ENCODE measurements around the gene NTRK2. TPM values are rescaled to one million over a fixed set of nuclear protein-coding genes. Genes with fewer than 3 reads are reported as not detected.

The NTRK2 gene
- polyA plus RNA-seq, 1 donor, result 1.2 TPM

DNA sequence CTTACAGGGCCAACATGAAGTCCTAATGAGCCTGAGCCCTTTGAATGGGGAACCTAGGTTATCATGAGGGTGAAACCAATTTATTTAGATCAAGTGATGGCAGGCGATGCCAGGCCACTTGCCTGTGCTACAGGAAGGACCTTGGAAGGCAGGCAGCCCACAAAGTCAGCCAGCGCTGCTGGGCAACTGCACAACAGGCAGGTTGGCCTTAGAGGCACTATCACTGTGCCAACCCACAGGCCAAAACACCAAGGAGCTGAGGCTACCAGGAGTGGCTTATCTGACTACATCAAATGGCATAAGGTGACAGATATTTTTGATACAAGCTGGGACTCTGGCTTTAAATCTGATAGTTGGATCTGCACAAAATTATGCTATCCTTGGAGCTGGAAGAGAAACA, 319.1 kb downstream of the NTRK2 start:
- Histone ChIP-seq H3K4me3 (ENCODE audit: low read length) (no peak overlapping the region), H3K36me3 (ENCODE audit: control insufficient read depth, insufficient read depth, low read length) (no peaks in the 10 kb centered on the region), H3K27me3 (ENCODE audit: control insufficient read depth, insufficient read depth, low read length) (peaks cover 9% of the 10 kb centered on the region), H3K27ac (ENCODE audit: low read length) (no peak overlapping the region), H3K9me3 (ENCODE audit: control insufficient read depth, low read depth, low read length) (no peaks in the 10 kb centered on the region), H3K4me1 (ENCODE audit: control insufficient read depth, insufficient read depth, low read length) (no peaks in the 10 kb centered on the region)
- DNase-seq, result no peak
- no CpG with 5 or more reads among the region's 2 CpGs for WGBS (ENCODE audit: insufficient coverage, low lambda C conversion rate)

GRCh38 chr9:84990416-84990815, 320.9 kb downstream of the NTRK2 start:
- Histone ChIP-seq H3K27me3 (ENCODE audit: control insufficient read depth, insufficient read depth, low read length) (peaks cover 9% of the 10 kb centered on the region), H3K4me1 (ENCODE audit: control insufficient read depth, insufficient read depth, low read length) (no peaks in the 10 kb centered on the region), H3K4me3 (ENCODE audit: low read length) (no peak overlapping the region), H3K36me3 (ENCODE audit: control insufficient read depth, insufficient read depth, low read length) (no peaks in the 10 kb centered on the region), H3K27ac (ENCODE audit: low read length) (no peak overlapping the region), H3K9me3 (ENCODE audit: control insufficient read depth, low read depth, low read length) (no peaks in the 10 kb centered on the region)
- no CpG with 5 or more reads among the region's 6 CpGs for WGBS (ENCODE audit: insufficient coverage, low lambda C conversion rate)
- DNase-seq, result no peak

DNA sequence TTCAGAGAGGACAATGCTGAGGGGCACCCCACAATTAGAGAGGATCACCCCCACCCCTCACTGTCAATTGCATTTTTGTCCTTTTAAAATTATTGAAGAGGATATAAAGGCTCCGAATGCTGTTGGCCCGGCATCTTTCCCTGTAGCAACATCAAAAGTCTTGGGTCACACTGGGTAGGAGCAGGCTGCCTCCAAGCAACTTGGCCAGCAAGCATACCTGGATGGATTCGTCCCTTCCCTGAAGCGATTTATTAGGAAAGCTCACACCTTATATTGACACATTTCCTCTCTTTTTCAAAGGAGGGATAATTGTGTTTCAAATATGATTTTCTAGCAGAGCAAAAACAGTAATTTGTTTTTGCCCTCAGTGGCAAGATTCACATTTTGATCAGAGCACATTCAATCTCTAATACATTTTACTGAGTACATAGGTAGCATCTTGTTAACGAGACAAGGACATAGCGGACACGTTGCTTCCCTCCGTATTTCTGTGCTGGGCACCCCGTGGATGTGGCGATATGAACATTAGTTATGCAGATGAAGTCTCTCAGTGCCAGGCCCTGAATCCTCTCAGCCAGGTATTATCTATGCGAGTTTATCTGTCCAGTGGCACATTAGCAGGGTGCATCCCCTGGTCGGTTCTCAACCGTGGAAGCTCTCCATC, 321.5 kb downstream of the NTRK2 start:
- Histone ChIP-seq H3K36me3 (ENCODE audit: control insufficient read depth, insufficient read depth, low read length) (no peaks in the 10 kb centered on the region), H3K4me3 (ENCODE audit: low read length) (no peak overlapping the region)
- 91% methylated on average over 4 of the region's 13 CpGs for WGBS (ENCODE audit: insufficient coverage, low lambda C conversion rate)

GRCh38 chr9:84991514-84991870, 322.0 kb downstream of the NTRK2 start:
- Histone ChIP-seq H3K27ac (ENCODE audit: low read length) (no peak overlapping the region), H3K36me3 (ENCODE audit: control insufficient read depth, insufficient read depth, low read length) (no peaks in the 10 kb centered on the region), H3K9me3 (ENCODE audit: control insufficient read depth, low read depth, low read length) (no peaks in the 10 kb centered on the region), H3K4me1 (ENCODE audit: control insufficient read depth, insufficient read depth, low read length) (no peaks in the 10 kb centered on the region), H3K27me3 (ENCODE audit: control insufficient read depth, insufficient read depth, low read length) (peaks cover 9% of the 10 kb centered on the region), H3K4me3 (ENCODE audit: low read length) (no peak overlapping the region)
- WGBS (ENCODE audit: insufficient coverage, low lambda C conversion rate), result no CpG with 5 or more reads among the region's 7 CpGs
- no peak for DNase-seq

More for the DNA sequence above, 321.5 kb downstream of the NTRK2 start:
- no peak overlapping the region for H3K27ac ChIP-seq (ENCODE audit: low read length)
- H3K4me1 ChIP-seq (ENCODE audit: control insufficient read depth, insufficient read depth, low read length), result no peaks in the 10 kb centered on the region
- peaks cover 9% of the 10 kb centered on the region for H3K27me3 ChIP-seq (ENCODE audit: control insufficient read depth, insufficient read depth, low read length)
- DNase-seq, result no peak
- no peaks in the 10 kb centered on the region for H3K9me3 ChIP-seq (ENCODE audit: control insufficient read depth, low read depth, low read length)

DNA sequence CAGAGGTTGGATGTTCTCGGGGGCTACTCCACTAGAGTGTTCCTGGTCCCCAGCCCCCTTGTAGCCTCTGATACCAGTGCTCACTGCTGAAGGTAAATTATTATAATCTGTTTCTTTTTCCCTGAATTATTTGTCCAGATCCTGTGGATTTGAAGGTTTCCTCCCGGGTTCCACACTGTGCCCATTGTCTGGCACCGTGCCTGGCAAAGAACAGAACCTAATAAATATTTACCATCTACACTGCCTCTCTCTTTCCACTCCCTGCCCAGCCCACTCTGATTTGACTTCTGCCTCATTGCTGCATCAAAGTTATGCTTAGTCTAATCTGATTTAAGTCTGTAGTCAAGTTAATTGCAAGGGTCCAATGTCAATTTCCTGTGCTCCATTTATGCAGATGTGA, 322.9 kb downstream of the NTRK2 start:
- Histone ChIP-seq H3K4me1 (ENCODE audit: control insufficient read depth, insufficient read depth, low read length) (no peaks in the 10 kb centered on the region), H3K4me3 (ENCODE audit: low read length) (no peak overlapping the region), H3K36me3 (ENCODE audit: control insufficient read depth, insufficient read depth, low read length) (no peaks in the 10 kb centered on the region), H3K27me3 (ENCODE audit: control insufficient read depth, insufficient read depth, low read length) (peaks cover 9% of the 10 kb centered on the region), H3K9me3 (ENCODE audit: control insufficient read depth, low read depth, low read length) (no peaks in the 10 kb centered on the region), H3K27ac (ENCODE audit: low read length) (no peak overlapping the region)
- no peak for DNase-seq
- WGBS (ENCODE audit: insufficient coverage, low lambda C conversion rate), result no CpG with 5 or more reads among the region's 3 CpGs

DNA sequence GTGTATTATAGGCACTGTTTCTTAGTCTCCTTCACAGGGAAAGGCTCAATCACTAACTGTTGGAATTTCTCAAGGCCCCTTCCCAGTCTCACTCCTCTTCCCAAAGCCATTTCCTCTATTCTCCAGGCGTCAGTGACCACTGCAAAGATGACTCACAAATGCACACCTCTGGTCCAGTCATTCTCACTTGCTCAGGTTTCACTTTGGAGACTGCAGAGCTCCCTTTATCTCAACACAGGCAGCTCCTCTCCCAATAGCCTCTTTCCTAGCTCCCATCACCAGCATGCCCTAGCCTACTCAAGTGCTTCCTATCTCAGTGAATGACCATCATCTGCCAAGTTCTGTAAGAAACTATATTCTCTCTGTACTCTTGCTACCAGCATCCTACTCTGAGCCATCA, 323.6 kb downstream of the NTRK2 start:
- no peak for DNase-seq
- no peaks in the 10 kb centered on the region for H3K36me3 ChIP-seq (ENCODE audit: control insufficient read depth, insufficient read depth, low read length)
- H3K4me3 ChIP-seq (ENCODE audit: low read length), result no peak overlapping the region
- H3K27ac ChIP-seq (ENCODE audit: low read length), result no peak overlapping the region
- H3K27me3 ChIP-seq (ENCODE audit: control insufficient read depth, insufficient read depth, low read length), result peaks cover 7% of the 10 kb centered on the region
- H3K4me1 ChIP-seq (ENCODE audit: control insufficient read depth, insufficient read depth, low read length), result no peaks in the 10 kb centered on the region
- H3K9me3 ChIP-seq (ENCODE audit: control insufficient read depth, low read depth, low read length), result no peaks in the 10 kb centered on the region
- no CpG with 5 or more reads among the region's 1 CpG for WGBS (ENCODE audit: insufficient coverage, low lambda C conversion rate)

- Histone ChIP-seq H3K9me3 (ENCODE audit: control insufficient read depth, low read depth, low read length) (no peaks in the 10 kb centered on the region), H3K36me3 (ENCODE audit: control insufficient read depth, insufficient read depth, low read length) (no peaks in the 10 kb centered on the region), H3K27me3 (ENCODE audit: control insufficient read depth, insufficient read depth, low read length) (peaks cover 3% of the 10 kb centered on the region), H3K27ac (ENCODE audit: low read length) (no peak overlapping the region), H3K4me3 (ENCODE audit: low read length) (no peak overlapping the region), H3K4me1 (ENCODE audit: control insufficient read depth, insufficient read depth, low read length) (no peaks in the 10 kb centered on the region)
- 30% methylated on average over 2 of the region's 4 CpGs for WGBS (ENCODE audit: insufficient coverage, low lambda C conversion rate)
- DNase-seq, result no peak
These were observed 326.5 kb downstream of the NTRK2 start for GRCh38 chr9:84996029-84996428.

DNA sequence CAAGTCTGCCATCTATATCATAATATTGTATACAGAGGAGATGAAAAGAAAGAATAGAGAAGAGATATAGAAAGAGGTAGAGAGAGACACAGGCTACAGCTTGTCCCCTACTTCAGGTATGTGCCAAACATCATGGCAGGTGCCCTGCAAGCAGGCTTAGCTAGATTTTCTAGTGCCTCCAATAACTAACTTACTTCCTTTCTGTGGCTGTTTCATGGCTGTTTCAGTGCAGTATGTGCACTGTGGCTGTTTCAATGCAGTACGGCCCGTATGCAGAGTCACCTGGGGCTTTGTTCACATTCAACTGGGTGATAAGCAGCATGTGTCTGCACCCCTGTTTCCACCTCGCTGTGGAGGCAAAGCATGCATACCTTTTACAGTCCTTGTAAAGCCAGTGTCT, 327.2 kb downstream of the NTRK2 start:
- Histone ChIP-seq H3K4me1 (ENCODE audit: control insufficient read depth, insufficient read depth, low read length) (no peaks in the 10 kb centered on the region), H3K9me3 (ENCODE audit: control insufficient read depth, low read depth, low read length) (no peaks in the 10 kb centered on the region), H3K36me3 (ENCODE audit: control insufficient read depth, insufficient read depth, low read length) (no peaks in the 10 kb centered on the region), H3K27ac (ENCODE audit: low read length) (no peak overlapping the region), H3K27me3 (ENCODE audit: control insufficient read depth, insufficient read depth, low read length) (no peaks in the 10 kb centered on the region), H3K4me3 (ENCODE audit: low read length) (no peak overlapping the region)
- no CpG with 5 or more reads among the region's 3 CpGs for WGBS (ENCODE audit: insufficient coverage, low lambda C conversion rate)
- DNase-seq, result no peak

GRCh38 chr9:84997472-84997871, 327.9 kb downstream of the NTRK2 start:
- no peak overlapping the region for H3K27ac ChIP-seq (ENCODE audit: low read length)
- WGBS (ENCODE audit: insufficient coverage, low lambda C conversion rate), result no CpG with 5 or more reads among the region's 2 CpGs
- no peaks in the 10 kb centered on the region for H3K36me3 ChIP-seq (ENCODE audit: control insufficient read depth, insufficient read depth, low read length)
- H3K9me3 ChIP-seq (ENCODE audit: control insufficient read depth, low read depth, low read length), result no peaks in the 10 kb centered on the region
- H3K4me1 ChIP-seq (ENCODE audit: control insufficient read depth, insufficient read depth, low read length), result no peaks in the 10 kb centered on the region
- no peak for DNase-seq
- H3K27me3 ChIP-seq (ENCODE audit: control insufficient read depth, insufficient read depth, low read length), result no peaks in the 10 kb centered on the region
- H3K4me3 ChIP-seq (ENCODE audit: low read length), result no peak overlapping the region

DNA sequence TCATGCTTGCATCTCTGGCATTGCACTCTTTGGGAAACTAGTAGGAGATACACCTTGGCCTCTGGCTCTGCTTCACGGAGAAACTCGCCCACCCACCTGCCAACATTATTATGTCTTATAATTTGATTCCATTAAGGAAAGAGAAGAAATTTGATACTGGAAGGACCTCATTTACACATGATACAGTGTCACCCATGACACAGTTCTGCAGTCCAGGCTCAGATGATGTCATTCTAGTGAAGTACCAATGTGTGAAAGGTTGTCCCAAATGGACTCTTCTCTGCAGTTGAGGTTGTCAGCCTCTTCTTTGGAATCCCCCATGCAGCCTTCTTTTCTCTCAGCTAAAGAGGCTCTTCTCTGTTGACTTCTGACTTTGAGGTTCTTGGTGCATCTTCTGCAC, 329.1 kb downstream of the NTRK2 start:
- Histone ChIP-seq H3K27me3 (ENCODE audit: control insufficient read depth, insufficient read depth, low read length) (no peaks in the 10 kb centered on the region), H3K4me1 (ENCODE audit: control insufficient read depth, insufficient read depth, low read length) (no peaks in the 10 kb centered on the region), H3K36me3 (ENCODE audit: control insufficient read depth, insufficient read depth, low read length) (no peaks in the 10 kb centered on the region), H3K9me3 (ENCODE audit: control insufficient read depth, low read depth, low read length) (no peaks in the 10 kb centered on the region), H3K27ac (ENCODE audit: low read length) (no peak overlapping the region), H3K4me3 (ENCODE audit: low read length) (no peak overlapping the region)
- no CpG with 5 or more reads among the region's 2 CpGs for whole genome bisulfite sequencing (ENCODE audit: insufficient coverage, low lambda C conversion rate)
- no peak for DNase-seq

DNA sequence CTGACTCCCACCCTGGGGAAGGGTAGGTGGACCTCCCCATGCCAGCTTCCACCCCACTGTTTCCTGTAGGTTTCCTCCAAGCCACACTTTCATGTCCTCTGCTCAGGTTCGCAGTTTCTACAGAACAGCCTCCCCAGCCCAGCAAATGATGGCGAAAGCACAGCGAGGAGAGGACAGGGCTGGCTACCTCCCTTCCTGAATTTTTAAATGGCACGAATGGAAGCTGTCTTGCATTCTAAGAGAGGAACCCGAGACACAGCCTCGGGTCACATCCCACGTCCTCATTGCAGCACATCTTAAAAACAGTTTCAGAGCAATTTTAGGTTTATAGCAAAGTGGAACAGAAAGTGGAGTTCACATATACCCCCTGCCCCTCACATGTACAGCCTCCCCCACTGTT, 330.3 kb downstream of the NTRK2 start:
- Histone ChIP-seq H3K4me3 (ENCODE audit: low read length) (no peak overlapping the region), H3K36me3 (ENCODE audit: control insufficient read depth, insufficient read depth, low read length) (no peaks in the 10 kb centered on the region), H3K27ac (ENCODE audit: low read length) (no peak overlapping the region), H3K4me1 (ENCODE audit: control insufficient read depth, insufficient read depth, low read length) (no peaks in the 10 kb centered on the region), H3K9me3 (ENCODE audit: control insufficient read depth, low read depth, low read length) (no peaks in the 10 kb centered on the region), H3K27me3 (ENCODE audit: control insufficient read depth, insufficient read depth, low read length) (no peaks in the 10 kb centered on the region)
- 100% methylated on average over 2 of the region's 7 CpGs for WGBS (ENCODE audit: insufficient coverage, low lambda C conversion rate)
- no peak for DNase-seq
